ENCODE data around the gene UPK1A.

- no peak for TF ChIP-seq CTCF (conservative IDR thresholded peaks at IDR 0.05; ENCODE audit: low read depth, low read length)
- no peak for TF ChIP-seq EZH2 (IDR thresholded peaks at IDR 0.05; ENCODE audit: borderline replicate concordance, low read depth, low read length, poor library complexity, severe bottlenecking)
Observed at GRCh38 chr19:35661995-35662340, 4.3 kb upstream of the UPK1A start.
